OCI-LY7 (cell line): ENCODE data around the gene DCAKD.

Experiments used
- EZH2phosphoT487 ChIP-seq: fragments of 200-600 bp; sonication (generic); IDR thresholded peaks from 2 replicates; pipeline ENCODE4 v1.6.1; 2018; ENCODE audit warnings: low read depth, borderline replicate concordance, mild to moderate bottlenecking, mixed run types, antibody characterized with exemption, low read length, moderate library complexity, mixed read lengths
- TF ChIP-seq, protein P1 (sequence below): fragments of 200-600 bp; sonication (generic); conservative IDR thresholded peaks from 2 replicates; pipeline ENCODE4 v1.5.1; 2014; ENCODE audit warnings: mild to moderate bottlenecking, antibody characterized with exemption, low read length, moderate library complexity, mixed read lengths

DNA sequence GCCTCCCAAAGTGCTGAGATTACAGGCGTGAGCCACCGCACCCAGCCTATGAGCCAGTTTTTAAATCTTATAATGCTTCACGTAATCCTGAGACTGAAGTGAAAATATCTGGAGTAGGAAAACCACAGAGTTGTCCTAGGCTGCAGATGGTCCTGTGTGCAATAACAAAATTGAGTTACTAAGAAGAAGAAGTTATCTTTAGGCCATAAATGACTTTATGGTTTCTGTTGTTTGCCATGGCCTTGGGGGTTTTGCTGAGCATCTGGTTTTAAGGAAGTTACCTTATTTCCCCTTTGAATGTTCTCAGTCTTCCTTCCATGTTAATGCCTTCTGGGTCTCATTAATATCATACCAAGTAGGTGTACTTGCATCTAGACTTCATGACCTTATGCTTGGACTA, 26.2 kb upstream of the DCAKD start:
- TF ChIP-seq, protein P1, sequence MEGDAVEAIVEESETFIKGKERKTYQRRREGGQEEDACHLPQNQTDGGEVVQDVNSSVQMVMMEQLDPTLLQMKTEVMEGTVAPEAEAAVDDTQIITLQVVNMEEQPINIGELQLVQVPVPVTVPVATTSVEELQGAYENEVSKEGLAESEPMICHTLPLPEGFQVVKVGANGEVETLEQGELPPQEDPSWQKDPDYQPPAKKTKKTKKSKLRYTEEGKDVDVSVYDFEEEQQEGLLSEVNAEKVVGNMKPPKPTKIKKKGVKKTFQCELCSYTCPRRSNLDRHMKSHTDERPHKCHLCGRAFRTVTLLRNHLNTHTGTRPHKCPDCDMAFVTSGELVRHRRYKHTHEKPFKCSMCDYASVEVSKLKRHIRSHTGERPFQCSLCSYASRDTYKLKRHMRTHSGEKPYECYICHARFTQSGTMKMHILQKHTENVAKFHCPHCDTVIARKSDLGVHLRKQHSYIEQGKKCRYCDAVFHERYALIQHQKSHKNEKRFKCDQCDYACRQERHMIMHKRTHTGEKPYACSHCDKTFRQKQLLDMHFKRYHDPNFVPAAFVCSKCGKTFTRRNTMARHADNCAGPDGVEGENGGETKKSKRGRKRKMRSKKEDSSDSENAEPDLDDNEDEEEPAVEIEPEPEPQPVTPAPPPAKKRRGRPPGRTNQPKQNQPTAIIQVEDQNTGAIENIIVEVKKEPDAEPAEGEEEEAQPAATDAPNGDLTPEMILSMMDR: no peak
- TF ChIP-seq EZH2phosphoT487: no peak
